Brain microvascular endothelial cell (primary cell): Measurements from ENCODE around the gene ALDH9A1.

Source experiments
- DNase-seq: peaks from one replicate; pipeline ENCODE4 v3.0.0-alpha.2; 2020
- H3K27ac ChIP-seq: fragments of 250-450 bp; sonication (Bioruptor Pico); 2 replicates; pipeline ENCODE4 v1.5.1; 2020; ENCODE audit warnings: mild to moderate bottlenecking, moderate library complexity
- H3K27me3 ChIP-seq: fragments of 250-450 bp; sonication (Bioruptor Pico); replicated peaks from 2 replicates; pipeline ENCODE4 v1.5.1; 2020; ENCODE audit warnings: mild to moderate bottlenecking
- H3K36me3 ChIP-seq: fragments of 250-450 bp; sonication (Bioruptor Pico); replicated peaks from 2 replicates; pipeline ENCODE4 v1.5.1; 2020; ENCODE audit warnings: mild to moderate bottlenecking
- H3K4me3 ChIP-seq: 2 replicates; pipeline ENCODE4 v1.5.1; 2011; ENCODE audit warnings: low read depth, mild to moderate bottlenecking, control low read depth, low read length, moderate library complexity
- in situ Hi-C: cut with HindIII; loops from 2 replicates; pipeline ENCODE4 v1.10.0; 2017; ENCODE audit warnings: low sequenced_read_pairs, low pct_ligation_motif_present
- TF ChIP-seq, protein P1 (sequence below): IDR thresholded peaks from 2 replicates; pipeline ENCODE4 v1.5.1; 2011; ENCODE audit warnings: low read depth, mild to moderate bottlenecking, moderate library complexity, low read length, control low read depth, inconsistent platforms; ENCODE audit errors: missing control alignments

Gene ALDH9A1

GRCh38 chr1:165674599-165674998 lies 23.8 kb downstream of the ALDH9A1 start:
- no peak overlapping the region for H3K27ac ChIP-seq
- H3K27me3 ChIP-seq, result no peaks in the 10 kb centered on the region
- DNase-seq, result peak; percentile 25
- peaks cover 28% of the 10 kb centered on the region for H3K36me3 ChIP-seq
- H3K4me3 ChIP-seq, result no peak overlapping the region
- TF ChIP-seq, protein P1, sequence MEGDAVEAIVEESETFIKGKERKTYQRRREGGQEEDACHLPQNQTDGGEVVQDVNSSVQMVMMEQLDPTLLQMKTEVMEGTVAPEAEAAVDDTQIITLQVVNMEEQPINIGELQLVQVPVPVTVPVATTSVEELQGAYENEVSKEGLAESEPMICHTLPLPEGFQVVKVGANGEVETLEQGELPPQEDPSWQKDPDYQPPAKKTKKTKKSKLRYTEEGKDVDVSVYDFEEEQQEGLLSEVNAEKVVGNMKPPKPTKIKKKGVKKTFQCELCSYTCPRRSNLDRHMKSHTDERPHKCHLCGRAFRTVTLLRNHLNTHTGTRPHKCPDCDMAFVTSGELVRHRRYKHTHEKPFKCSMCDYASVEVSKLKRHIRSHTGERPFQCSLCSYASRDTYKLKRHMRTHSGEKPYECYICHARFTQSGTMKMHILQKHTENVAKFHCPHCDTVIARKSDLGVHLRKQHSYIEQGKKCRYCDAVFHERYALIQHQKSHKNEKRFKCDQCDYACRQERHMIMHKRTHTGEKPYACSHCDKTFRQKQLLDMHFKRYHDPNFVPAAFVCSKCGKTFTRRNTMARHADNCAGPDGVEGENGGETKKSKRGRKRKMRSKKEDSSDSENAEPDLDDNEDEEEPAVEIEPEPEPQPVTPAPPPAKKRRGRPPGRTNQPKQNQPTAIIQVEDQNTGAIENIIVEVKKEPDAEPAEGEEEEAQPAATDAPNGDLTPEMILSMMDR, result no peak
- in situ Hi-C loops, result no loop called here

DNA sequence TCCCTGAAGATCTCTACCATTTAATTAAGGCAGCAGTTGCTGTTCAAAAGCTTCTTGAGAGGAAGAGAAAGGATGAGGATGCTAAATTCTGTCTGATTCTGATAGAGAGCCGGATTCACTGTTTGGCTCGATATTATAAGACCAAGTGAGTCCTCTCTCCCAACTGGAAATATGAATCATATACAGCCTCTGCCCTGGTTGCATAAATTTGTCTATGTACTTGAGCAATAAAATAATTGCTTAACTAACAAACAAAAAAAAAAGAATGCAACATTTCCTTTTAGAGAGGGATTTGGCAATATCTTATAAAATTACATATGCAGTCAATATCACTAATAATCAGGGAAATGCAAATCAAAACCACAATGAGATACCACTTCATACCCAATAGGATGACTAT lies 26.8 kb downstream of the ALDH9A1 start:
- in situ Hi-C loops, result no loop called here
- H3K4me3 ChIP-seq, result no peak overlapping the region
- no peak for DNase-seq
- H3K36me3 ChIP-seq, result peaks cover 35% of the 10 kb centered on the region
- H3K27ac ChIP-seq, result no peak overlapping the region
- H3K27me3 ChIP-seq, result no peaks in the 10 kb centered on the region
- TF ChIP-seq, protein P1, result no peak

GRCh38 chr1:165668184-165668583 lies 30.2 kb downstream of the ALDH9A1 start:
- Histone ChIP-seq H3K27me3 (no peaks in the 10 kb centered on the region), H3K27ac (no peak overlapping the region), H3K36me3 (peaks cover 47% of the 10 kb centered on the region), H3K4me3 (no peak overlapping the region)
- in situ Hi-C loops, result no loop called here
- no peak for DNase-seq
- TF ChIP-seq, protein P1, result no peak

GRCh38 chr1:165666152-165666825 lies 32.1 kb downstream of the ALDH9A1 start:
- TF ChIP-seq, protein P1, result no peak
- no peaks in the 10 kb centered on the region for H3K27me3 ChIP-seq
- DNase-seq, result no peak
- H3K4me3 ChIP-seq, result no peak overlapping the region
- in situ Hi-C loops, result no loop called here
- no peak overlapping the region for H3K27ac ChIP-seq
- peaks cover 51% of the 10 kb centered on the region for H3K36me3 ChIP-seq

- Histone ChIP-seq H3K36me3 (peaks cover 40% of the 10 kb centered on the region), H3K27me3 (no peaks in the 10 kb centered on the region), H3K27ac (no peak overlapping the region), H3K4me3 (no peak overlapping the region)
- in situ Hi-C loops, result no loop called here
- TF ChIP-seq, protein P1, result no peak
- DNase-seq, result no peak
These were observed 36.2 kb downstream of the ALDH9A1 start for GRCh38 chr1:165662186-165662585.

DNA sequence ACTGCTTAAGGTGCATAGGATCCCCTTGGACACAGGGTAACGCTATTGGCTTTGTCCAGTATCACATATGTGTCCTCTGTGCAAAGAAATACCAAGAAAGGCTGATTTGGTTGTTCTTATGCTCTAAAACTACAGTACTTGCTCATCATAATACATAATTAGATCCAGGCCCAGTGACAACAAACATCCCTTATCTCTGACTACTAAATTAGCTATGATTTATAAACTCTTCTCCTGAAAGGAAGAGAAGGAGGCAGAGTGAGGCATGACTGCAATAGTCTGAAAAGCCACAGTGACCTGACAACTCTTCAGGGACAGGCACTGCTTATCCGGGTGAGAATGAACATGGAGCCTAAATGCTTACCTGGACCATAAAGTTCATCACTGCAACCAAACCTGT lies 36.7 kb downstream of the ALDH9A1 start:
- TF ChIP-seq, protein P1, result no peak
- Histone ChIP-seq H3K27me3 (no peaks in the 10 kb centered on the region), H3K4me3 (no peak overlapping the region), H3K36me3 (peaks cover 37% of the 10 kb centered on the region), H3K27ac (no peak overlapping the region)
- no peak for DNase-seq
- in situ Hi-C loops, result no loop called here
